Peyer's patch (tissue), 4 donors: ENCODE measurements around the gene SGMS1.

Experiments
- POLR2A ChIP-seq, 2 donors: fragments of 450-650 bp; IDR thresholded peaks; one replicate each; pipeline ENCODE4 v1.5.1; 2017; ENCODE audit warnings: antibody characterized with exemption in 2 of 2, mild to moderate bottlenecking in 2 of 2, moderate library complexity in 2 of 2
- TF ChIP-seq, protein P1 (sequence below), 6 experiments: fragments of 450-650 bp in 4 of 6; fragments of 200-600 bp in 2 of 6; sonication (generic) in 1 of 6; IDR thresholded peaks; one replicate each; pipeline ENCODE4 v1.5.1; 2017 to 2019; ENCODE audit warnings: antibody characterized with exemption in 6 of 6, mild to moderate bottlenecking in 3 of 6, moderate library complexity in 1 of 6

DNA sequence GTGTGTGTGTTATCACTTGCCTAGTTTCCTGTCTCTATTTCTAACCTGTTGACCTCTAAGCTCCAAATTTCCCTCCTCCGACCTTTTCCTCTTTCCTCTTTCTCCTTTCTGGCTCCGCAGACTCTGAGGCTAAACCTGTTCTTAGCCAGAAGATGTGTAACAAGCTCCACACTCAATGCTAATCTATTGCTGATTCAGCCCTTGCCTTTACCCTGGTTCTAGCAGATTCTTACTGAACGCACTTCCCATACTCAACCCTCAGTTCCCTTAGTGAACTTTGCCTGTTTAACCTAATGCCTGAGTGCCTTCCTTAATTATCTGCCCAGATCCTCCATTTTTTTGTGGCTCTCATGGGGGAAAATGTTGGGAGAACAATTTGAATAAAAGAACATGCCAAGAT is 30.0 kb upstream of the SGMS1 start:
- TF ChIP-seq, protein P1, sequence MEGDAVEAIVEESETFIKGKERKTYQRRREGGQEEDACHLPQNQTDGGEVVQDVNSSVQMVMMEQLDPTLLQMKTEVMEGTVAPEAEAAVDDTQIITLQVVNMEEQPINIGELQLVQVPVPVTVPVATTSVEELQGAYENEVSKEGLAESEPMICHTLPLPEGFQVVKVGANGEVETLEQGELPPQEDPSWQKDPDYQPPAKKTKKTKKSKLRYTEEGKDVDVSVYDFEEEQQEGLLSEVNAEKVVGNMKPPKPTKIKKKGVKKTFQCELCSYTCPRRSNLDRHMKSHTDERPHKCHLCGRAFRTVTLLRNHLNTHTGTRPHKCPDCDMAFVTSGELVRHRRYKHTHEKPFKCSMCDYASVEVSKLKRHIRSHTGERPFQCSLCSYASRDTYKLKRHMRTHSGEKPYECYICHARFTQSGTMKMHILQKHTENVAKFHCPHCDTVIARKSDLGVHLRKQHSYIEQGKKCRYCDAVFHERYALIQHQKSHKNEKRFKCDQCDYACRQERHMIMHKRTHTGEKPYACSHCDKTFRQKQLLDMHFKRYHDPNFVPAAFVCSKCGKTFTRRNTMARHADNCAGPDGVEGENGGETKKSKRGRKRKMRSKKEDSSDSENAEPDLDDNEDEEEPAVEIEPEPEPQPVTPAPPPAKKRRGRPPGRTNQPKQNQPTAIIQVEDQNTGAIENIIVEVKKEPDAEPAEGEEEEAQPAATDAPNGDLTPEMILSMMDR (IDR thresholded peaks at IDR 0.05): no peak
- no peak for TF ChIP-seq POLR2A (IDR thresholded peaks at IDR 0.05)
